T1000 (cell line): Measurements from ENCODE around the gene KIF26A.
"Not testable (repeated sequence)": the region's sequence is repeated elsewhere in the genome, so short reads cannot be mapped to it uniquely, and the experiment has no call there.

Source experiments
- DNase-seq: peaks from one replicate; lab custom pipeline; 2025; ENCODE audit warnings: mixed read lengths; lab: John Stamatoyannopoulos, UW

Gene KIF26A

DNA sequence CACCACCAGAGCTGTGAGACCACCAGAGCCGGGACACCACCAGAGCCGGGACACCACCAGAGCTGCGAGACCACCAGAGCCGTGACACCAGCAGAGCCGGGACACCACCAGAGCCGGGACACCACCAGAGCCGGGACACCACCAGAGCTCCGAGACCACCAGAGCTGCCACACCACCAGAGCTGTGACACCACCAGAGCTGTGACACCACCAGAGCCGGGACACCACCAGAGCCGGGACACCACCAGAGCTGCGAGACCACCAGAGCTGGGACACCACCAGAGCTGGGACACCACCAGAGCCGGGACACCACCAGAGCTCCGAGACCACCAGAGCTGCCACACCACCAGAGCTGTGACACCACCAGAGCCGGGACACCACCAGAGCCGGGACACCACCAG is 70.7 kb downstream of the KIF26A start:
- not testable (repeated sequence) for DNase-seq

GRCh38 chr14:104209985-104210816 is 71.8 kb downstream of the KIF26A start:
- DNase-seq = no peak

DNA sequence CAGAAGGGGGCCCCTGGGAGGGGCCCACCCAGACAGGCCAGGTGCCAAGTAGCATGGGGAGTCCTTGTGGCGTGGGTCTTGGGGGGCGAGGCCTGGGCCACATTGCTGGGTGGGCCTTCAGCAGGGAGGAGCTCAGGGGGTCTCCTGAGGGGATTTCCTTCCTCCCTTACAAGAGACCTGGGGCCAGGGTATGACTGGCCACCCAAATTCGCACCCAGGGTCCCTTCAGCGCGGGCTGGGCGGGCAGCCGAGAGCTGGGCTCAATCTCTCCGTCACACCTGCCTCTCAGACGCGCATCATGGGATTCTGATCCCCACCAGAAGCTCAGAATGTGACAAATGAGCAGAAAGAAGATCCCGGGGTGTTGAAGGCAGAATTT is 72.4 kb downstream of the KIF26A start:
- DNase-seq = no peak

DNA sequence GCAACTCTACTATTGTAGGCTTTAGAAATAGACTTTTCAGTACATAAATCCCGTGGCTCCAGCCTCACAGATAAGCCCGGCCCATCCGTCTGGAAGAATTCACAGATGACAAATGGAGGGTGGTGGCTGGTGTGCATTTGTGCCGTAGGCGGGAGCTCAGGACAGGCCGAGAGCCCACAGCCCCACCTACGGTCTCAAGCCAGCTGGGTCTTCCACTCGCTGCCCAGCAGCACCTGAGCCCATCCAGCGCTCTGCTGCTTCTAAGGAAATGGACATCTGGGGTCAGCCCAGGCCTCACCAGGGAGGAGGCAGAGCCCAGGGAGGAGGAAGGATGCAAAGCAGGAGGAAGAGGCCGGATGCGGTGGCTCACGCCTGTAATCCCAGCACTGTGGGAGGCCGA is 72.8 kb downstream of the KIF26A start:
- no peak for DNase-seq

GRCh38 chr14:104211741-104212140 is 73.4 kb downstream of the KIF26A start:
- DNase-seq = no peak

- DNase-seq = no peak
Observed at GRCh38 chr14:104212206-104213095, 74.1 kb downstream of the KIF26A start.

DNA sequence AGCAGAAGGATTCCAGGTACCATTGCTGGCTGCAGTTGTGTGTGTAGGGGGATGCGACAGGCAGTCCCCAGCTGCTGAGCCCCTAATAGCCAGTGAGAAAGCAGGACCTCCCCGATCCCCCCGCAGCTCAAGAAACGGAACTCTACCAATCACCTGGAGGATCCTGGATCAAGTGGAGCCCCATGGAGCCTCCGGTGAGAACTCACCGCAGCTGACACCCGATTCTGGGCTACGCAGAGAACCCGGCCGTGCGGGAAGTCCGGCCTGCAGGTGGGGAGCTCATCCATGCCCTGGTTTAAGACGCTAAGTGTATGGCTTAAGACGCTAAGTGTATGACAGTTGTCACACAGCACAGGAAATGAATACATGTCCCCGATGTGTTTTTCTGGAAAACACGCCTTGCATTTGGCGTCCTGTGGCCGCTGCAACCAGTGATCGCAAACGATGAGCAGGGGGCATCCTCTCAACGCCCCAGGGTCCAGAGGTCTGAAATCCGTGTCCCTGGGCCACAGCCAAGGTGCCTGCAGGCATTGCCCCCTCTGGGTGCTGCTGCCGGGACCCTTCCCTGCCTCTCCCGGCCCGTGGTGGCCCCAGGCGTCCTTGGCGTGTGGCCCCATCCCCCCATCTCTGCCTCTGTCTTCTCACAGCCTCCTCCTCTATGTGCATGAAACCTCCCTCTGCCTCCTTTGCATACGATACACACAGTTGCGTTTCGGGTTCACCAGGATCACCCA is 75.1 kb downstream of the KIF26A start:
- no peak for DNase-seq

DNA sequence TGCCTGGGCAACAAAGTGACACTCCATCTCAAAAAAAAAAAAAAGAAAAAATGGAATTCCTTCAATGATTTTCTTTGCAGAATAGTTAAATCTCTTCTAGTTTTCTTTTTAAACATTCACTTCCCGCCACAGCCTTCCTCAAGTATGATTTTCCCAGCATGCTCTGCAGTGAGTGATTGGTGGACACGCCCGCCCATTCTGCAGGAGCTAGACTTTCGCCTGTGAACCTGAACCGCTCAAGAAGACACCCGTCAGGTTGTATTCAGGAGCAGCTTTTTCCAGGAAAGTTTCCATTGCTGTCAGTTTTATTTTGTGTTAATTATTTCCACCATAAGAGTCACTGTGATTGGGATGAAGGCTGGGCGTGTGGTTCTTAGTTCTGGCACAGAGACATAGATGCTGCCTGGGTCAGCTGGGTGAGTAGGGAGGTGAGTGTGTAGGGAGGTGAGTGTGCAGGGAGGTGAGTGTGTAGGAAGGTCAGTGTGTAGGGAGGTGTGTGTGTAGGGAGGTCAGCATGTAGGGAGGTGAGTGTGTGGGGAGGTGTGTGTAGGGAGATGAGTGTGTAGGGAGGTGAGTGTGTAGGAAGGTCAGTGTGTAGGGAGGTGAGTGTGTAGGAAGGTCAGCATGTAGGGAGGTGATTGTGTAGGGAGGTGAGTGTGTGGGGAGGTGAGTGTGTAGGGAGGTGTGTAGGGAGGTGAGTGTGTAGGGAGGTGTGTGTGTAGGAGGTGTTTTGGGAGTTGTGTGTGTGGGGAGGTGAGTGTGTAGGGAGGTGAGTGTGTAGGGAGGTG is 76.2 kb downstream of the KIF26A start:
- DNase-seq = no peak

DNA sequence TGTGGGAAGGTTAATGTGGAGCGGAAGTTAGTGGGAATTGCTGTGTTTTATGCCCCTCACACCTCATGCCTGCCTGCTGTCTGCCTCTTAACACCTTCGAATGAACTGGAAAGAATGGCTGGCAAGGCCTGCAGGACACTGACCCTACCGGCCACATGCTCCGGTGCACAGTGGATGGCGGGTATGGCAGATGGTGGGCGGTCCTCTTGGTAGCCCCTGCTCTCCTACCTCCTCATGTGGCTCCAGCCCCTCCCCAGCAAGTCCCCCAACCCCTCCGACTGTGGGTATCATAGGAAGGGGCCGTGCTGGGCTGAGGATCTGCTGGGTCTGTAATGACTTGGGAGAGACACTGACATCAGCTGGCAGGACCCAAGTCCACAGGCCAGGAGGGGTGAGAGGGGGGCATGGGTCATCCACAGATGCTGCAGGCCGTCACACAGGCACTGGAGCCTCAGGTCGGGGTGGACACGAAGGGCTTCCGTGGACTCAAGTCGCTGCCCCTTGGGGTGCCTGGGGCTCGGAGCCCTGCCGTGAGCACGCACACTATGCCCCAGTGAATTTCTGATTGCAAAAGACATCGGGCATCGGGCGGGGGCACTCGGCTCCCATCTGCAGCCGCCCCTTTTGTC is 77.4 kb downstream of the KIF26A start:
- no peak for DNase-seq

DNA sequence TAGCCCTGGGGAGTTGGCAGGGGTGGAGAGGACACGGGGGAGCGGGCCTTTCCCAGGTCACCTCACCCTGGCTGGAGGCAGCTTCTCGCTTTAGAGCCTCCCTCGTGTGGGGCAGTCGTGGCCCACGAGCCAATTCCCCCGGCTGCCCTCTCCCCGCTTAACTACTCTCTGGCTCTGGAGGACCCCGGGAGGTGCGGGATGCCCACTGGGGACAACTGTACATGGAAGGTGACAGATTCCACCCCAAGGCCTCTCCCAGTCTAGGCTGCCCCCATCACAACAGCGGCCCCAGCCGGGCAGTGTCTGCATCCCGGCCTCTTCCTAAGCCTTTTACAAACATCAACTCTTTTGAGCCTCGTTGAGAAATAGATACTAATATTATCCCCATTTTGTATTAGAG is 78.1 kb downstream of the KIF26A start:
- no peak for DNase-seq

- no peak for DNase-seq
Observed at GRCh38 chr14:104217486-104218360, 79.3 kb downstream of the KIF26A start.

DNA sequence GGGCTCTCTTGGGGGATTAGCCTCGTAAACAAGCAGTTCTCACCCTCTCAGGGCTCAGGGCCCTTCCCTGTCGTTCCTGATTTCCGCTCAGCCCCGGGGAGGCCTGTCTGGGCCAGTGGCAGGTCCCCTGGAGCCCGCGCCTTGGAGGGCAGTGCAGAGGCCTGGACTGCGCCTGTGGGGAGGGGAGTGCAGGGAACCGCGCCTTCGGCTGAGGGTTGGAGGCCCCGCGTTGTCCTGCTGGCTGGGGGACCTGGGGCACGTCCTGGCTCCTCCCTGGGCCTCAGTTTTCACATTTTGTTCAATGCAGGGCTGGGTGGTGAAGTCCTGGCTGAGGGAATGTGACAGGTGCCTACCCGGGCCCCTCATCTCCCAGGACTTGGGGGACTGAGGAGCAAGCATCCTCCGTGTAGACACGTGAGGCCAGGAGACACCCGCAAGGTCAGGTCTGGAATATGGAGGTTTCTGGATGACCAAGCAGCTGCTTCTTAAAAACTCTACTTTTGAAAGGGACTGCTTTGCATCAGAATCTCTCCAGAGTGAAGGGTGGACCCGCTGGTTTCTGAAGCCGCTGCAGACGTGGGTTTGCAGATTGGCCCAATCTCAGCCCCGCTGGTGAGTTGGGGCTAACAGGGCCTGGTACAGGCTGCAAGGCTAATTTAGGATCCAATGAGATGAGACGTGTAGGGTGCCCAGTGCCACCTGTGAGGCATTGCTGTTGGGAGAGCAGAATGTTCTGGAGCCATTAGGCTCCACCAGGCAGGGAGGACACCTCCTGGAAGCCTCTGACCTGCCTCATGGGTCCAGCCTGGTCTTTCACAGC is 80.2 kb downstream of the KIF26A start:
- no peak for DNase-seq

DNA sequence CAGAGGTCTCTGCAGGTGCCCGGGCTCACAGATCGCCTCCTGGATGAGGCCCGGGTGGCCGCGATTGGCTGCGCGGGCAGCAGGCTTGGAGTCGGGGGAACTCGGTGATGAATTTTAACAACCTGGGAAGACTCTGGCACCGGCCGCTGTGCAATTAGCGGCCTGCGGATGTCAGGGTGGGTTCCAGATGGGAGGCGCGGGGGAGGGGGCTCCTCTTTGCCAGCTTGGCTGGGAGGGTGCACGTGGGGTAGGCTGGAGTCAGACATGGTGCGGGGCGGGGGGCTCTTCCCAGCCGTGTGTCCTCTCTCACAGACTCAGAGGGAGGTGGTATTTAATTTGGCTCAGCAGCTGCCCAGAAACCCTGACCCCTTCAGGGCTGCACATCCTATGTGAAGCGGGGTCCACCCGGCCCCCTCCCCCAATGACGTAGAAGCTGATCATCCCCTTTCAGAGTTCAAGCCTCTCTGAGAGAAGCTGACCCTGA is 81.4 kb downstream of the KIF26A start:
- no peak for DNase-seq

DNA sequence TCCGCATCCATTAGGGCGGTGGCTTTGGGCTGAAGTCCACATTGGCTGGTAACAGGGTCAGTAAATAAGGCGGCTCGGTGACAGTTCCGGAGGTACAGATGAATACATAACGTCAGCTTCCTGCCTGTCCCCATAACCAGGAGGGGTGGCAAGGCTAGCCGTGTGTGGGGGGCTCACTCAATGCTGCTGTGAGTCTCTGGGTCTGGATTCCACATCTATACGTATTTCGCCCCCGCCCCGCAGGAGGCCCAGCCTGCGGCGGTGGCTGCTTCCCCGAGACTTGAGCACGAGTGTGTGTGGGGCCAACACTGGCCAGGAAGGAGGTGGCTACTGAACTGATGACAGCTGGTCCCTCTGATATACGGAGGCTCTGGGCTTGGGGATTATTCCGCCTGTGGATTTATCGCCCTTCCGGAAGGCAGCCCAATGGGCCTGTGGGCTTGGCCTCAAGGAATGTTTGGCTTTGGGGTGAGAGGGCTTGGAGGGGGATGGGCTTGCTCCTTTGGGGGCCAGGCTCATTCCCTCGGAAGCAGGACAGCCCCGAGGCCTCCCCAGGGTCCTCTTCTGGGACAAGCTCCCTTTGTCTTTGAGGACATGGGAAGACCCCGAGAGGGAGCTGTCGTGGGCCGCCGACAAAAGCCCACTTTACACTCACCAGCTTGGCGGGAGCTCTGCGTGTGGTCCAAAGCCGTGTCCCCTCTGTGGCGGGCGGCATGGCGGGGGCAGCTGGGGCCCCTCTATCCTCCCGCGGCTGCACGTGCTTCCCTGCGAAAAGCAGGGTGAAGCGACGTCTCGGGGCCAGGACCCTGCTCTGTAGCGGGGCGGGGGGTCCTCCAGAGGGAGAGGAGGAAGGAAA is 82.1 kb downstream of the KIF26A start:
- no peak for DNase-seq

DNA sequence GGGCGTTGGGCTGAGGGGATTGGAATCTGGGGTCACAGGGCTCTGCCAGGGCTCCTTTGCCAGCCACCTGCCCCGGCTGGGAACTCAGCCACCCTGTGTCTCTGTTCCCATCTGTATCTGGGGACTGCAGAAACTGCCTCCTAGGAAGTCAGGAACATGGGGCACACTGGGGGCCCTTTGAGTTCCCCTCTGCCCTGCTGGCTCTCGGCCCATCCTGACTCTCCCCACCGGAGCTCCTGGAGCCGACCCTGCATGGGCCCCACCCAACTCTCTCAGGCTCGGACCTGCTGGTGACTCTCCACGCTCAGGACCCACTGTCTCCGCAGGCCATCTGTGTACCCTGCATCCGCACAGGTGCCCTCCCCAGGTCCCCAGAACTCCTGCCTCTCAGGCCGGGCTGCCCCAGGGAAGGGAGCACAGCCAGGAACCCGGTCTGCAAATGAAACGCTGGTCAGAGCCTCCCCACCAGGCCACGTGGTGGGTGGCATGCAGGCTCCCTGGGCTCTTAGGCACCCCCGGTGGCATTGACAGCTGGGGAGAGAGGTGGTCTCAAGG is 82.8 kb downstream of the KIF26A start:
- DNase-seq = no peak

DNA sequence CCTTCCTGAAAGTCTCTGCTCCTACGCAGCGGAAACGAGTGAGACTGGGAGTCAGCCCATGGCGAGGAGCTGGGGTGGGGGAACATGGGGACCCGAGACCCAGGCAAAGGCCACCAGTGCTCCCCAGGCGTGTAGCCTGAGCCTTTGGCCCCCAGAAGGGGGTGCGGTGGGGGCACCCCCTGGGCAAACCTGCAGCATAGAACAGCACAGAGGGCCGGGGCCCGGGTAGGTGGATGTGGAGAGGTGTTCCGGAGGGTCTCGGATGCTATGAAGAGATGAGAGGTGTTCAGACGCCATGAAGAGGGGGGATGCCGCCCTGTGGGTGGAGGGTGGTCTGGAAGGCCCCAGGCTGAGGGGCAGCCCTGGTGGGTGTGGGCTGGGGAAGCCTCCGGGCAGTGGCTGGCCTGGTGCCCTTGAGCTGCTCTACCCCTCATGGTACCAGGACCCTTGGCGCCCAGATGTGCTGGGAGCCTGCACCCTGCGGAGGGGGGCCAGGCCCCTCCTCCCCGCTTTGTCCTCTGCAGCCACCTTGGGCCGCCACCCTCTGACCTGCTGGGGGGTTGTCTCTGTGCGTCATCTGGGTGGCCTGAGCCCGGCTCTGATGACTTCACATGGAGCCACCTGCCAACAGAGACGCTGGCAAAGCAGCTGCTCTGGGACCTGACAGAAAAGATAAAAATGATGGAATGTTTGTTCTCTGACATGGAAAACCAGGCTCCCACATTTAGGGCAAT is 83.4 kb downstream of the KIF26A start:
- DNase-seq = no peak

GRCh38 chr14:104222396-104223036 is 84.1 kb downstream of the KIF26A start:
- no peak for DNase-seq
